Measurements from ENCODE around the gene ZEB1.
"Not testable (repeated sequence)": the region's sequence is repeated elsewhere in the genome, so short reads cannot be mapped to it uniquely, and the experiment has no call there.

ZEB1 gene

GRCh38 chr10:31427334-31427733 is 108.3 kb downstream of the ZEB1 start:
- not testable (repeated sequence) for DNase-seq

- DNase-seq, result not testable (repeated sequence)
Observed at GRCh38 chr10:31428499-31428898, 109.5 kb downstream of the ZEB1 start.

GRCh38 chr10:31431021-31431420 is 112.0 kb downstream of the ZEB1 start:
- DNase-seq, result no peak

GRCh38 chr10:31437959-31438358 is 118.9 kb downstream of the ZEB1 start:
- no peak for DNase-seq

GRCh38 chr10:31451766-31452165 is 132.8 kb downstream of the ZEB1 start:
- DNase-seq, result no peak

- no peak for DNase-seq
Observed at GRCh38 chr10:31456468-31456867, 137.5 kb downstream of the ZEB1 start.

- DNase-seq, result no peak
Observed at GRCh38 chr10:31457858-31458257, 138.8 kb downstream of the ZEB1 start.

GRCh38 chr10:31458974-31459373 is 140.0 kb downstream of the ZEB1 start:
- no peak for DNase-seq

- no peak for DNase-seq
Observed at GRCh38 chr10:31460242-31460641, 141.2 kb downstream of the ZEB1 start.

GRCh38 chr10:31464552-31464951 is 145.5 kb downstream of the ZEB1 start:
- DNase-seq, result no peak

GRCh38 chr10:31466313-31466712 is 147.3 kb downstream of the ZEB1 start:
- DNase-seq, result no peak

GRCh38 chr10:31467791-31468535 is 148.9 kb downstream of the ZEB1 start:
- DNase-seq, result no peak

GRCh38 chr10:31468536-31468859 is 149.5 kb downstream of the ZEB1 start:
- DNase-seq, result no peak

GRCh38 chr10:31475519-31475918 is 156.5 kb downstream of the ZEB1 start:
- no peak for DNase-seq

GRCh38 chr10:31476088-31476487 is 157.1 kb downstream of the ZEB1 start:
- no peak for DNase-seq

- no peak for DNase-seq
Observed at GRCh38 chr10:31477584-31477983, 158.6 kb downstream of the ZEB1 start.

GRCh38 chr10:31479752-31480151 is 160.7 kb downstream of the ZEB1 start:
- DNase-seq, result no peak

- no peak for DNase-seq
Observed at GRCh38 chr10:31483546-31483945, 164.5 kb downstream of the ZEB1 start.

- no peak for DNase-seq
Observed at GRCh38 chr10:31484431-31485135, 165.6 kb downstream of the ZEB1 start.

GRCh38 chr10:31490858-31491504 is 172.0 kb downstream of the ZEB1 start:
- DNase-seq, result peak; percentile 51

GRCh38 chr10:31507427-31507826 is 188.4 kb downstream of the ZEB1 start:
- DNase-seq, result no peak

GRCh38 chr10:31508234-31508633 is 189.2 kb downstream of the ZEB1 start:
- DNase-seq, result no peak

GRCh38 chr10:31508882-31509281 is 189.9 kb downstream of the ZEB1 start:
- DNase-seq, result no peak

- peak; percentile 27 for DNase-seq
Observed at GRCh38 chr10:31509989-31510388, 191.0 kb downstream of the ZEB1 start.

All from suppressor macrophage treated with lipopolysaccharide for 4 hours (primary cell).